Pulmonary artery endothelial cell (primary cell): ENCODE data around the gene DYNC1H1. TPM values are rescaled to one million over a fixed set of nuclear protein-coding genes. Genes with fewer than 3 reads are reported as not detected.

ENCODE experiments used
- DNase-seq: peaks from one replicate; pipeline ENCODE4 v3.0.0-alpha.2; 2011; ENCODE audit warnings: low read depth, low spot score
- total RNA-seq: library from RNA; depleted of rRNA; stranded (reverse); fragments of >200 nt; gene quantifications from 2 replicates; pipeline ENCODE4 v1.2.3, GENCODE V29; 2014

Gene DYNC1H1
- total RNA-seq, 1 donor from 2014 or later: 659 TPM

DNA sequence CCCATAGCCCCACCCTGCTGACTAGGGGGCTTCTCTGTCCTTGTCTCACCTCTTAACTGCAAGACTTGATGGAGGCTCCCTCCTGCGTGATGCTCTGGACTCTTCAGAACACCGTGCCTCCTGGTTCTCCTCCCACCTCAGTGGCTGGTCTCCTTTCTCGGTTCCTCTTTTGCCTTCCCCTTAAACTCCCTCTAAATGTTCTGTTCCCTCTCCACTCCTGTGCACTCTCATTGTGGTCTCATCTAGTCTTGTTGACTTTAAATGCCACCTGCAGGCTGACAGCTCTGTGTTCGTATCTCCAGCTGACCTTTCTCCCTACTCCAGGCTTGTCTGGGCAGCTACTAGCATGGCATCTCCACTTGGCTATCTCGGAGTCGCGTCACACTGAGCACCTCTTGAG, 28.3 kb downstream of the DYNC1H1 start:
- no peak for DNase-seq

GRCh38 chr14:101997429-101998336, 33.3 kb downstream of the DYNC1H1 start:
- no peak for DNase-seq

- DNase-seq: no peak
Observed at GRCh38 chr14:102000902-102001301, 36.5 kb downstream of the DYNC1H1 start.

DNA sequence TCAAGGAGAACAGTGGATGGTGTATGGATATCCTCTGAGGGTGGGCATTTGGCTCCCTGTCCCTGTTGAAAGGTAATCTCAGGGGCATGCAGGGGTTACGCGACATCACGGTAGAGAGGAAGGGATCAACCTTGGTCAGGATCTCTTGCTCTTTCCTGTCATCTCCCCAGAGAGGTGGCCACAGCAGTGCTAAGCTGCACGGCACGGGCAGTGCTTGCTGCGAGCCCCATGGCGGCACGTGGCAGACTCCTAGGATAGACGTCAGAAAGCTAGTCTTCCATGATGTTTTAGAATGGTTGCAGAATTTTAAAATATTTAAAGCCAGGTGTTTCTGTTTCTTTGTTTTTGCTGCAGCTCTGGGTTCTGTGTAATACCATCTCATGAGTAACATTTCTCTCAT, 41.0 kb downstream of the DYNC1H1 start:
- DNase-seq: no peak

DNA sequence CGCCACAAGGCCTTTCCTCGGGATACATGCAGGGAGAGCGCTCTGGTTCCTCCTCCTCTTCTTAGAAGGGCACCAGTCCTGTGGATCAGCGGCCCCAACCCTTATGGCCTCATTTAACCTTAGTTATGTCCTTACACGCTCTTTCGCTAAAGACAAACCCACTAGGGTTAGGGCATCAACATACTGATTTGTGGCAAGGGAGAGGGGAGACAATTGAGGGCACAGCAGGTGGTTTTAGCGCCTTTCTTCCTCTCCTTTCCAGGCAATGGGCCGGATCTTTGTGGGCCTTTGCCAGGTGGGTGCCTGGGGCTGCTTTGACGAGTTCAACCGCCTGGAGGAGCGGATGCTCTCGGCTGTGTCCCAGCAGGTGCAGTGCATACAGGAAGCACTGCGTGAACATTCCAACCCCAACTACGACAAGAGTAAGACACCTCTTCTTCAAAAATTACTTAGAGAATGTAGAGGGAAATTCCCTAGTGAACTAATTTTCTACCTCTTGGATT, 43.6 kb downstream of the DYNC1H1 start:
- no peak for DNase-seq

GRCh38 chr14:102008891-102009290, 44.5 kb downstream of the DYNC1H1 start:
- DNase-seq: no peak

DNA sequence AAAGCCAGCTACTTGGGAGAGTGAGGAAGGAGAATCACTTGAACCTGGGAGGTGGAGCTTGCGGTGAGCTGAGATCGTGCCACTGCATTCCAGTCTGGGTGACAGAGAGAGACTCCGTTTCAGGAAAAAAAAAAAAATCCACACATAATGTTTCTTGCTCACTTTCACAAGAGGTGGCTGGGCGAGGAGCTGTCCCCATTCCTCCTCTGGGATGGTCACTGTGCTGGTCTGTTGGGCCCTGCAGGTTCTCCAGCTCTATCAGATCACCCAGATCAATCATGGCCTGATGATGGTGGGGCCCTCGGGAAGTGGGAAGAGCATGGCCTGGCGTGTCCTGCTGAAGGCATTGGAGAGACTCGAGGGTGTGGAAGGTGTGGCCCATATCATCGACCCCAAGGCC, 47.3 kb downstream of the DYNC1H1 start:
- DNase-seq: no peak

DNA sequence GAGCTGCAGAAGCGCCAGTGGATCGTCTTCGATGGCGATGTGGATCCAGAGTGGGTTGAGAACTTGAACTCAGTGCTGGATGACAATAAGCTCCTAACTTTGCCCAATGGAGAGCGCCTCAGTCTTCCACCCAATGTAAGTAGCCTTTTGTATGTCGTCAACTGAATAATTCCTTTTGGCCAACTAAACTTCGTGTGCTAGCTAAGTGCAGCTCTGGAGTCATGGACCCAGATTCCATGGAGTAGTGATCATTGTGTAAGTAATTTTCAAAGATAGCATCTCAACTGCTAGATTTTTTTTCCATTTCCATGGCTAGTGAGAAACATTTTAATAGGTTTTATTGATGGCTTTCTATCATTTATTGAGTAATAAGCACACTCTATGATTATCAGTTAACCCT, 48.0 kb downstream of the DYNC1H1 start:
- DNase-seq: no peak

GRCh38 chr14:102013669-102014200, 49.4 kb downstream of the DYNC1H1 start:
- DNase-seq: no peak

DNA sequence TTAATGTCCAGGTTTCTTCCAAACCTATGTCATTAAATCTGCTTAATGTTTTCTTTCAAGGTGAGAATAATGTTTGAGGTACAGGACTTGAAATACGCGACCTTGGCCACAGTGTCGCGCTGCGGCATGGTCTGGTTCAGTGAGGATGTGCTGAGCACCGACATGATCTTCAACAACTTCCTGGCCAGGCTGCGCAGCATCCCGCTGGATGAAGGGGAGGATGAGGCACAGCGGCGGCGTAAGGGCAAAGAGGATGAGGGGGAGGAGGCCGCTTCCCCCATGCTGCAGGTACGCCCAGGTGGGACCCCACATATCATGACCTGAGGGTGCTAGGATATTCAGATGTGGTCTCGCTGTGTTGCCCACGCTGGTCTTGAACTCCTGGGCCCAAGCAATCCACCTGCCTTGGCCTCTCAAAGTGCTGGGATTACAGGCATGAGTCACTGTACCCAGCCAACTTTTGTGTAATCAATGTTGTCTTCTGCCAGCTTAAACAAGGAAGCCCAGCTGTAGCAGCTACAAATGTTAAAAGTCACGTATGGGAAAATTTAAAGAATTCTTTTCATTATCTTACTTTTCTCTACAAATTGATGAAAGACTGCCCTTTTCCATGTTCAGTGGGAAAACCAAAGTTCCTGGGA, 50.8 kb downstream of the DYNC1H1 start:
- DNase-seq: no peak

DNA sequence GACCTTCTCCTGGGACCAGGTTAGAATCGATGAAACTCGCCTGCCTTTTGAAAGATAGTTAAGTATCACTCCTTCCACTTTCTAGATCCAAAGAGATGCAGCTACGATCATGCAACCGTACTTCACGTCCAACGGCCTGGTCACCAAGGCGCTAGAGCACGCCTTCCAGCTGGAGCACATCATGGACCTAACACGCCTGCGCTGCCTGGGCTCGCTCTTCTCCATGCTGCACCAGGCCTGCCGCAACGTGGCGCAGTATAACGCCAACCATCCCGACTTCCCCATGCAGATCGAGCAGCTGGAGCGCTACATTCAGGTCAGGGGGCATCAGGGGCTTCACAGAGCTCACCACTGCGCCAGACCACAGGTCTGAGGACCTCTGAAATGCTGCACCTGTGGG, 51.4 kb downstream of the DYNC1H1 start:
- no peak for DNase-seq

DNA sequence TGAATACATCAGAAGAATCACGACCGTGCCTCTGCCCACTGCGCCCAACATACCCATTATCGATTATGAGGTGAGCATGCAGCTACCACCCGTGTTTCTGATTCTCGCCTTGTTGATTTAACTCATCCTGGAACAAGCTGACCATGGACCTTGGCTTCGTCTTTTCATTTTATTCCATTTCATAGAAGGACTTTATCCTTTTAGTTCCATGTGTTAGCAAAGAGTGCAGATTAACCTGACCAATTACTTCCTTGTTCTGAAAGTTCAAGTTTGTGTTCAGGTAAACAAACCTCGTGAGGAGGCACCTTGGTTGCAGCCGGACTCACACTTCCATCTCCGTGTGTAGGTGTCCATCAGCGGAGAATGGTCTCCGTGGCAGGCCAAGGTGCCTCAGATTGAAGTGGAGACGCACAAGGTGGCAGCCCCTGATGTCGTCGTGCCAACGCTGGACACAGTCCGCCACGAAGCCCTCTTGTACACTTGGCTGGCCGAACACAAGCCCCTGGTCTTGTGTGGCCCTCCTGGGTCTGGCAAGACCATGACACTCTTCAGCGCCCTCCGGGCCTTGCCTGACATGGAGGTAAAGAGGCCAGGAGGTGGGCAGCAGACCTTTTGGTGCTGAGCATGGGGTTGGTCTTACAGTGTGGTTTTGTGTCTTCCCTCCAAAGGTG, 52.2 kb downstream of the DYNC1H1 start:
- DNase-seq: no peak

DNA sequence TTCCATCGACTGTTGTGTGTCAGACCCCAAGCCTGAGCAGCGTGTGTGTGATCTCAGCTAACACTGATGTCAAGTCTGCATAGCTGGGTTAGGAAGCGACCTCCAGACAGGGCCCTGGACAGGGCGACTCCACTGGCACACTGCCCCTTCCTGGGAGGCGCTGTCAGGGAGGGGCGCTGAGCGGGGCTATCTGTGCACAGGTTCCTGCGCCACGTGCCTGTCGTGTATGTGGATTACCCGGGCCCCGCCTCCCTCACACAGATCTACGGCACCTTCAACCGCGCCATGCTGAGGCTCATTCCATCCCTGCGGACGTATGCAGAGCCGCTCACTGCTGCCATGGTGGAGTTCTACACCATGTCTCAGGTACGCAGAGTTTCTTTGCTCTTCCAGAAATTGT, 53.9 kb downstream of the DYNC1H1 start:
- no peak for DNase-seq

DNA sequence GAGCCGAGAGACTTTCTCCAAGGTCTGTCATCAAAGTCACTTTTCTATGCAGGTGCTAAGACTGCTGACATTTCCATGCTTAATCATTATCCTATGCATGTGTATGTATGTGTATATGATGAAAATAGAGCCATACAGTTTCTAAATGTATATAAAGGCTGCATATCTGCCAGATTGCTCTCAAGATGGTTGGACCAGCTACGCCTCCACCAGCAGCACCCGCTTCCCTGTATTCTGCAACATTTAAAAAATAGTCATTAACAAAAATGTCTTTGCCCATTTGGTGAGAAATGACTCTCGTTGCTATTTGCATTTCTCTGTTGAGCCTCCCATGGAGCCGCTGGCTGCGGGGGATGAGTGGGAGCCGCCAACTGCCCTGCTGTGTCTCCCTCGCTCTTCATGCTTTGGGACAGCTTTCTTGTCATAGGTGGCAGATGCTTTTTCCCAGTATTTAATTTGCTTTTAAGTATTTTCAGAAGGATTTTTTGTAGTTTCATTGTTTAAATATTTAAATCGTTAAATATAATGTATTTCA, 54.7 kb downstream of the DYNC1H1 start:
- DNase-seq: no peak

GRCh38 chr14:102020058-102020971, 55.9 kb downstream of the DYNC1H1 start:
- DNase-seq: no peak

- no peak for DNase-seq
Observed at GRCh38 chr14:102026934-102027333, 62.6 kb downstream of the DYNC1H1 start.

GRCh38 chr14:102027951-102028350, 63.6 kb downstream of the DYNC1H1 start:
- DNase-seq: no peak

GRCh38 chr14:102028733-102029132, 64.4 kb downstream of the DYNC1H1 start:
- no peak for DNase-seq

- no peak for DNase-seq
Observed at GRCh38 chr14:102029956-102030355, 65.6 kb downstream of the DYNC1H1 start.

DNA sequence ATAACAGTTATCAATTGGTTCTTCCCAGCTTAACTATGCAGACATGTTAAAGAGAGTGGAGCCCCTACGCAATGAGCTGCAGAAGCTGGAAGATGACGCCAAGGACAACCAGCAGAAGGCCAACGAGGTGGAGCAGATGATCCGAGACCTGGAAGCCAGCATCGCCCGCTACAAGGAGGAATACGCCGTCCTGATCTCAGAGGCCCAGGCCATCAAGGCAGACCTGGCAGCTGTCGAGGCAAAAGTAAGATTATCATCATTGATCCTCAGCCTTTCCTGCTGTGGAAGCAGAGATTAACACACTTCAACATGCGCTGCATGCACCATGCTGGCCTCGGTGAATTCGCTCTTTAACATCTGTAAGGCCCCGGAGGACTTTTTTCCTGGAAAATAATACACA, 68.9 kb downstream of the DYNC1H1 start:
- no peak for DNase-seq

DNA sequence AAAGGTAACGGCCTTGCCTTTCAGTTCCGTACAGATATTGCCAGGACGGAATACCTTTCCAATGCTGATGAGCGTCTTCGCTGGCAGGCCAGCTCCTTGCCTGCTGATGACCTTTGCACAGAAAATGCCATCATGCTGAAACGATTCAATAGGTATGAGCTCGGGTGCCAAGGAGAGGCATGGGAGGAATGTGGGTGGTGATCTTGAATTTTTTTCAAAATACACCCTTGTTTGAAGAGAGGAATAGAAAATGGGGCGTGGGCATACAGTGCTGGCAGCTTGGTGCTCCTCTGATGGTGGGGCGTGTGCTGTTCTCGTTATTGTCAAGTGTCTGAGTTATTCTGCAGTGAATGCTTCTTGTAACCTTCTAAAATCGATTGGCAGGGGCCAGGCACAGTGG, 69.9 kb downstream of the DYNC1H1 start:
- no peak for DNase-seq
